Liver (tissue), 9 donors: ENCODE data around the gene TBC1D9B. TPM values are rescaled to one million over a fixed set of nuclear protein-coding genes. Genes with fewer than 3 reads are reported as not detected.

Experiments
- DNase-seq: peaks from one replicate; pipeline ENCODE4 v3.0.0-alpha.2; 2017; ENCODE audit warnings: low spot score
- H3K27ac ChIP-seq, 2 donors: one replicate each; pipeline ENCODE4 v1.7.0; 2013; ENCODE audit warnings: inconsistent platforms in 2 of 2, low read length in 2 of 2, control low read depth in 1 of 2, low read depth in 1 of 2, mild to moderate bottlenecking in 1 of 2
- H3K27me3 ChIP-seq, 4 donors: one replicate each; pipeline versions ENCODE4 v1.6.1 to v1.7.0; 2013; ENCODE audit warnings: low read length in 3 of 4, inconsistent platforms in 1 of 4, mild to moderate bottlenecking in 1 of 4, moderate library complexity in 1 of 4; ENCODE audit not compliant: control insufficient read depth in 4 of 4, insufficient read depth in 4 of 4
- H3K36me3 ChIP-seq, 4 donors: one replicate each; pipeline versions ENCODE4 v1.6.1 to v1.7.0; 2013; ENCODE audit warnings: low read length in 3 of 4, mild to moderate bottlenecking in 3 of 4, low read depth in 1 of 4, moderate library complexity in 1 of 4; ENCODE audit not compliant: control insufficient read depth in 4 of 4, insufficient read depth in 3 of 4
- H3K4me1 ChIP-seq, 4 donors: one replicate each; pipeline versions ENCODE4 v1.6.1 to v1.7.0; 2013; ENCODE audit warnings: low read length in 3 of 4, mild to moderate bottlenecking in 3 of 4, moderate library complexity in 1 of 4; ENCODE audit not compliant: control insufficient read depth in 4 of 4, insufficient read depth in 4 of 4
- H3K4me3 ChIP-seq, 3 donors: one replicate each; pipeline versions ENCODE4 v1.6.1 to v1.7.0; 2013; ENCODE audit warnings: low read length in 3 of 3, control low read depth in 1 of 3, low read depth in 1 of 3, mild to moderate bottlenecking in 1 of 3
- H3K9ac ChIP-seq, 2 donors: one replicate each; pipeline ENCODE4 v1.7.0; 2013; ENCODE audit warnings: low read length in 2 of 2, mild to moderate bottlenecking in 2 of 2, moderate library complexity in 2 of 2, control low read depth in 1 of 2, low read depth in 1 of 2
- H3K9me3 ChIP-seq, 4 donors: one replicate each; pipeline versions ENCODE4 v1.6.1 to v1.7.0; 2013; ENCODE audit warnings: low read length in 3 of 4; ENCODE audit not compliant: control insufficient read depth in 4 of 4
- FOXA1 ChIP-seq: IDR thresholded peaks from 2 replicates; pipeline ENCODE4 v1.6.1; 2016; ENCODE audit warnings: antibody characterized with exemption
- FOXA2 ChIP-seq: IDR thresholded peaks from 2 replicates; pipeline ENCODE4 v1.6.1; 2016; ENCODE audit warnings: antibody characterized with exemption
- GABPA ChIP-seq, 2 donors: IDR thresholded peaks in 1 of 2; conservative IDR thresholded peaks in 1 of 2; 2 replicates each; pipeline ENCODE4 v1.6.1; 2016; ENCODE audit warnings: antibody characterized with exemption in 2 of 2, mild to moderate bottlenecking in 1 of 2, moderate library complexity in 1 of 2
- HNF4A ChIP-seq, 2 donors: conservative IDR thresholded peaks; 2 replicates each; pipeline ENCODE4 v1.6.1; 2016; ENCODE audit warnings: antibody characterized with exemption in 2 of 2, mild to moderate bottlenecking in 2 of 2
- JUND ChIP-seq, 2 donors: IDR thresholded peaks; 2 replicates each; pipeline ENCODE4 v1.6.1; 2016; ENCODE audit warnings: antibody characterized with exemption in 2 of 2
- NR2F2 ChIP-seq: IDR thresholded peaks from 2 replicates; pipeline ENCODE4 v1.6.1; 2016; ENCODE audit warnings: antibody characterized with exemption
- RAD21 ChIP-seq, 2 donors: IDR thresholded peaks; 2 replicates each; pipeline ENCODE4 v1.6.1; 2016; ENCODE audit warnings: antibody characterized with exemption in 2 of 2, mild to moderate bottlenecking in 2 of 2
- RXRA ChIP-seq, 2 donors: IDR thresholded peaks; 2 replicates each; pipeline ENCODE4 v1.6.1; 2017 to 2018; ENCODE audit warnings: antibody characterized with exemption in 2 of 2, mild to moderate bottlenecking in 1 of 2
- SP1 ChIP-seq: IDR thresholded peaks from 2 replicates; pipeline ENCODE4 v1.6.1; 2018; ENCODE audit warnings: antibody characterized with exemption, mild to moderate bottlenecking
- TAF1 ChIP-seq: conservative IDR thresholded peaks from 2 replicates; pipeline ENCODE4 v1.6.1; 2016; ENCODE audit warnings: antibody characterized with exemption, mild to moderate bottlenecking
- WGBS: extraction: QIAGEN DNeasy Blood & Tissue Kit; methylation state at CpG from one replicate; pipeline ENCODE4 v1.1.7; 2013; 5-methylcytosine and 5-hydroxymethylcytosine counted together
- polyA plus RNA-seq, 2 donors: library from polyadenylated mRNA; stranded (reverse) in 1 of 2; unstranded in 1 of 2; fragments of 200-250 nt in 1 of 2; fragments of >200 nt in 1 of 2; fragmentation: Nextera tagmentation in 1 of 2; extraction: Ambion mirVana in 1 of 2; gene quantifications; one replicate each; pipeline versions ENCODE4 v1.2.1 to v1.2.3, GENCODE V29; 2013 to 2015
- total RNA-seq, 2 donors: library from RNA; depleted of rRNA; stranded (reverse); fragments of >200 nt; gene quantifications; one replicate each; pipeline ENCODE4 v1.2.3, GENCODE V29; 2014
- TF ChIP-seq, protein P1 (sequence below): IDR thresholded peaks from 2 replicates; pipeline ENCODE4 v1.6.1; 2016; ENCODE audit warnings: antibody characterized with exemption, mild to moderate bottlenecking
- TF ChIP-seq, protein P2 (sequence below): fragments of 150-350 bp; IDR thresholded peaks from 2 replicates; pipeline ENCODE4 v1.5.1; 2017; ENCODE audit warnings: improper control_type of control experiment, low read depth, low read length; ENCODE audit not compliant: missing input control
- TF ChIP-seq, protein P3 (sequence below): IDR thresholded peaks from 2 replicates; pipeline ENCODE4 v1.6.1; 2016; ENCODE audit warnings: antibody characterized with exemption
- TF ChIP-seq, protein P4 (sequence below): IDR thresholded peaks from 2 replicates; pipeline ENCODE4 v1.6.1; 2016; ENCODE audit warnings: antibody characterized with exemption
- donor health status: healthy.
- donor health status: healthy.
- donor health status: healthy.
- donor health status: healthy.
- donor health status: healthy.

The TBC1D9B gene
- total and polyA plus RNA-seq, 4 donors: 23.1 to 55.4 (median 38.7) TPM

DNA sequence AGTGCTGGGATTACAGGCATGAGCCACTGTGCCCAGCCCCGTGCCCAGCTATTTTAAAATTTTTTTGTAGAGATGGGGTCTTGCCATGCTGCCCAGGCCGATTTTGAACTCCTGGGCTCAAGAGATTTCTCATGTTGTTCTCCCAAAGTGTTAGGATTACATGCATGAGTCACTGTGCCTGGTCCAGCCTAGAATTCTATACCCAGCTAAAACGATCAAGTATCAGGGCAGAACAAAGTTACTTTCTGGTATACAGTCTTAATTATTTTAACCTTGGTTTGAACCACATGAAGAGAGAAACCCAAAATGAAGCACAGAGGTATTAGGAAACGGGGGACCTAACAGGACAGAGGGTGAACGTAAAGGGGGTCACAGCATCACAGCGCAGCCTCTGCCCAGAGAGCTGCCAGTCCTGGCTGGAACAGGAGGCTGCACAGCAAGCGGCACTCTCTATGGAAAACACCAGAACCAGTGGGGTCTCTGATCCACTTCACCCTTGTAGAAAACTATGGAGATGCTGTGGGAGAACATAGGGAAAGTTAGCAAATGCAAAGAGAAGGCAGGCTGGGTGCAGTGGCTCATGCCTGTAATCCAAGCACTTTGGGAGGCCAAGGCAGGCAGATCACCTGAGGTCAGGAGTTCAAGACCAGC lies 76.8 kb downstream of the TBC1D9B start:
- no peak overlapping the region for H3K9ac ChIP-seq
- no peak overlapping the region for H3K27ac ChIP-seq
- TF ChIP-seq TAF1: no peak
- TF ChIP-seq GABPA (IDR thresholded peaks at IDR 0.05 in 1 of 2, conservative IDR thresholded peaks at IDR 0.05 in 1 of 2): no peak
- TF ChIP-seq FOXA2: no peak
- TF ChIP-seq, protein P1, sequence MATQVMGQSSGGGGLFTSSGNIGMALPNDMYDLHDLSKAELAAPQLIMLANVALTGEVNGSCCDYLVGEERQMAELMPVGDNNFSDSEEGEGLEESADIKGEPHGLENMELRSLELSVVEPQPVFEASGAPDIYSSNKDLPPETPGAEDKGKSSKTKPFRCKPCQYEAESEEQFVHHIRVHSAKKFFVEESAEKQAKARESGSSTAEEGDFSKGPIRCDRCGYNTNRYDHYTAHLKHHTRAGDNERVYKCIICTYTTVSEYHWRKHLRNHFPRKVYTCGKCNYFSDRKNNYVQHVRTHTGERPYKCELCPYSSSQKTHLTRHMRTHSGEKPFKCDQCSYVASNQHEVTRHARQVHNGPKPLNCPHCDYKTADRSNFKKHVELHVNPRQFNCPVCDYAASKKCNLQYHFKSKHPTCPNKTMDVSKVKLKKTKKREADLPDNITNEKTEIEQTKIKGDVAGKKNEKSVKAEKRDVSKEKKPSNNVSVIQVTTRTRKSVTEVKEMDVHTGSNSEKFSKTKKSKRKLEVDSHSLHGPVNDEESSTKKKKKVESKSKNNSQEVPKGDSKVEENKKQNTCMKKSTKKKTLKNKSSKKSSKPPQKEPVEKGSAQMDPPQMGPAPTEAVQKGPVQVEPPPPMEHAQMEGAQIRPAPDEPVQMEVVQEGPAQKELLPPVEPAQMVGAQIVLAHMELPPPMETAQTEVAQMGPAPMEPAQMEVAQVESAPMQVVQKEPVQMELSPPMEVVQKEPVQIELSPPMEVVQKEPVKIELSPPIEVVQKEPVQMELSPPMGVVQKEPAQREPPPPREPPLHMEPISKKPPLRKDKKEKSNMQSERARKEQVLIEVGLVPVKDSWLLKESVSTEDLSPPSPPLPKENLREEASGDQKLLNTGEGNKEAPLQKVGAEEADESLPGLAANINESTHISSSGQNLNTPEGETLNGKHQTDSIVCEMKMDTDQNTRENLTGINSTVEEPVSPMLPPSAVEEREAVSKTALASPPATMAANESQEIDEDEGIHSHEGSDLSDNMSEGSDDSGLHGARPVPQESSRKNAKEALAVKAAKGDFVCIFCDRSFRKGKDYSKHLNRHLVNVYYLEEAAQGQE: no peak
- TF ChIP-seq RAD21 (IDR thresholded peaks at IDR 0.05): no peak
- TF ChIP-seq, protein P2, sequence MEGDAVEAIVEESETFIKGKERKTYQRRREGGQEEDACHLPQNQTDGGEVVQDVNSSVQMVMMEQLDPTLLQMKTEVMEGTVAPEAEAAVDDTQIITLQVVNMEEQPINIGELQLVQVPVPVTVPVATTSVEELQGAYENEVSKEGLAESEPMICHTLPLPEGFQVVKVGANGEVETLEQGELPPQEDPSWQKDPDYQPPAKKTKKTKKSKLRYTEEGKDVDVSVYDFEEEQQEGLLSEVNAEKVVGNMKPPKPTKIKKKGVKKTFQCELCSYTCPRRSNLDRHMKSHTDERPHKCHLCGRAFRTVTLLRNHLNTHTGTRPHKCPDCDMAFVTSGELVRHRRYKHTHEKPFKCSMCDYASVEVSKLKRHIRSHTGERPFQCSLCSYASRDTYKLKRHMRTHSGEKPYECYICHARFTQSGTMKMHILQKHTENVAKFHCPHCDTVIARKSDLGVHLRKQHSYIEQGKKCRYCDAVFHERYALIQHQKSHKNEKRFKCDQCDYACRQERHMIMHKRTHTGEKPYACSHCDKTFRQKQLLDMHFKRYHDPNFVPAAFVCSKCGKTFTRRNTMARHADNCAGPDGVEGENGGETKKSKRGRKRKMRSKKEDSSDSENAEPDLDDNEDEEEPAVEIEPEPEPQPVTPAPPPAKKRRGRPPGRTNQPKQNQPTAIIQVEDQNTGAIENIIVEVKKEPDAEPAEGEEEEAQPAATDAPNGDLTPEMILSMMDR: no peak
- no peak for TF ChIP-seq FOXA1
- no peak for TF ChIP-seq HNF4A (conservative IDR thresholded peaks at IDR 0.05)
- no peak for TF ChIP-seq JUND (IDR thresholded peaks at IDR 0.05)
- TF ChIP-seq, protein P3, sequence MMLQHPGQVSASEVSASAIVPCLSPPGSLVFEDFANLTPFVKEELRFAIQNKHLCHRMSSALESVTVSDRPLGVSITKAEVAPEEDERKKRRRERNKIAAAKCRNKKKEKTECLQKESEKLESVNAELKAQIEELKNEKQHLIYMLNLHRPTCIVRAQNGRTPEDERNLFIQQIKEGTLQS: no peak
- TF ChIP-seq, protein P4, sequence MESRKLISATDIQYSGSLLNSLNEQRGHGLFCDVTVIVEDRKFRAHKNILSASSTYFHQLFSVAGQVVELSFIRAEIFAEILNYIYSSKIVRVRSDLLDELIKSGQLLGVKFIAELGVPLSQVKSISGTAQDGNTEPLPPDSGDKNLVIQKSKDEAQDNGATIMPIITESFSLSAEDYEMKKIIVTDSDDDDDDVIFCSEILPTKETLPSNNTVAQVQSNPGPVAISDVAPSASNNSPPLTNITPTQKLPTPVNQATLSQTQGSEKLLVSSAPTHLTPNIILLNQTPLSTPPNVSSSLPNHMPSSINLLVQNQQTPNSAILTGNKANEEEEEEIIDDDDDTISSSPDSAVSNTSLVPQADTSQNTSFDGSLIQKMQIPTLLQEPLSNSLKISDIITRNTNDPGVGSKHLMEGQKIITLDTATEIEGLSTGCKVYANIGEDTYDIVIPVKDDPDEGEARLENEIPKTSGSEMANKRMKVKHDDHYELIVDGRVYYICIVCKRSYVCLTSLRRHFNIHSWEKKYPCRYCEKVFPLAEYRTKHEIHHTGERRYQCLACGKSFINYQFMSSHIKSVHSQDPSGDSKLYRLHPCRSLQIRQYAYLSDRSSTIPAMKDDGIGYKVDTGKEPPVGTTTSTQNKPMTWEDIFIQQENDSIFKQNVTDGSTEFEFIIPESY: no peak
- TF ChIP-seq SP1: no peak
- no peak for TF ChIP-seq NR2F2
- no peak for TF ChIP-seq RXRA (IDR thresholded peaks at IDR 0.05)
- no peaks in the 10 kb centered on the region for H3K9me3 ChIP-seq
- peaks cover 0 to 35% (median 22%) of the 10 kb centered on the region in 4 donors for H3K4me1 ChIP-seq
- peaks cover 24 to 55% (median 53%) of the 10 kb centered on the region in 4 donors for H3K36me3 ChIP-seq
- no peak overlapping the region for H3K4me3 ChIP-seq
- DNase-seq: no peak
- WGBS: 94% methylated on average over 7 of the region's 7 CpGs
- H3K27me3 ChIP-seq: no peaks in the 10 kb centered on the region
